ENCODE results near the gene IKZF1.
A peak's percentile ranks its signal among the peaks of the same experiment; 100 is the strongest.

Gene IKZF1

DNA sequence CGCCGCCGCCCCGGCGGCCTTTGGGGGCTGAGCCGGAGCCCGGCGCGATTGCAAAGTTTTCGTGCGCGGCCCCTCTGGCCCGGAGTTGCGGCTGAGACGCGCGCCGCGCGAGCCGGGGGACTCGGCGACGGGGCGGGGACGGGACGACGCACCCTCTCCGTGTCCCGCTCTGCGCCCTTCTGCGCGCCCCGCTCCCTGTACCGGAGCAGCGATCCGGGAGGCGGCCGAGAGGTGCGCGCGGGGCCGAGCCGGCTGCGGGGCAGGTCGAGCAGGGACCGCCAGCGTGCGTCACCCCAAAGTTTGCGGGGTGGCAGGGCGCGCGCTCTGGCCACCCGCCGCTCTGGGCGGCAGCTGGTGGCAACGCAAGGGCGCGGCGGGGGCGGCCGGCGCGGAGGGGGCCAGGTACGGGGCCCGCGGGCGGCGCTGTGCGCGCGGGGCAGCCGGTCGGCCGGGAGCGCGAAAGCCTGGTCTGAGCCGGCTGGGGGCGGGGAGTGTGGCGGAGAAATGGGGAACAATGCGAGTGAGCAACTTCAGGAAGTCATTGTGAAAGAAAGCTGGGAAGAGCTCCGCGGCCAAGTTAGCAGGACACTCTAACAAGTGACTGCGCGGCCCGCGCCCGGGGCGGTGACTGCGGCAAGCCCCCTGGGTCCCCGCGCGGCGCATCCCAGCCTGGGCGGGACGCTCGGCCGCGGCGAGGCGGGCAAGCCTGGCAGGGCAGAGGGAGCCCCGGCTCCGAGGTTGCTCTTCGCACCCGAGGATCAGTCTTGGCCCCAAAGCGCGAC is at the start of gene IKZF1:
Gene IKZF1, plus strand, starts transcription at position 588 of the 782 bp plus-strand sequence. CDS start 14,346 bp downstream, outside the sequence.
- H3K4me3 ChIP-seq (ENCODE audit: low read depth, low read length), result peak within 1 kb of the TSS; percentile 46
- no peak for DNase-seq (ENCODE audit: low read depth)
- TF ChIP-seq, protein P1, sequence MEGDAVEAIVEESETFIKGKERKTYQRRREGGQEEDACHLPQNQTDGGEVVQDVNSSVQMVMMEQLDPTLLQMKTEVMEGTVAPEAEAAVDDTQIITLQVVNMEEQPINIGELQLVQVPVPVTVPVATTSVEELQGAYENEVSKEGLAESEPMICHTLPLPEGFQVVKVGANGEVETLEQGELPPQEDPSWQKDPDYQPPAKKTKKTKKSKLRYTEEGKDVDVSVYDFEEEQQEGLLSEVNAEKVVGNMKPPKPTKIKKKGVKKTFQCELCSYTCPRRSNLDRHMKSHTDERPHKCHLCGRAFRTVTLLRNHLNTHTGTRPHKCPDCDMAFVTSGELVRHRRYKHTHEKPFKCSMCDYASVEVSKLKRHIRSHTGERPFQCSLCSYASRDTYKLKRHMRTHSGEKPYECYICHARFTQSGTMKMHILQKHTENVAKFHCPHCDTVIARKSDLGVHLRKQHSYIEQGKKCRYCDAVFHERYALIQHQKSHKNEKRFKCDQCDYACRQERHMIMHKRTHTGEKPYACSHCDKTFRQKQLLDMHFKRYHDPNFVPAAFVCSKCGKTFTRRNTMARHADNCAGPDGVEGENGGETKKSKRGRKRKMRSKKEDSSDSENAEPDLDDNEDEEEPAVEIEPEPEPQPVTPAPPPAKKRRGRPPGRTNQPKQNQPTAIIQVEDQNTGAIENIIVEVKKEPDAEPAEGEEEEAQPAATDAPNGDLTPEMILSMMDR (conservative IDR thresholded peaks at IDR 0.05; ENCODE audit: low read depth, low read length), result no peak

GRCh38 chr7:50261593-50261992 is 42.9 kb upstream of the IKZF1 start:
- no peak for DNase-seq (ENCODE audit: low read depth)
- TF ChIP-seq, protein P1 (conservative IDR thresholded peaks at IDR 0.05; ENCODE audit: low read depth, low read length), result no peak
- H3K4me3 ChIP-seq (ENCODE audit: low read depth, low read length), result no peak overlapping the region

DNA sequence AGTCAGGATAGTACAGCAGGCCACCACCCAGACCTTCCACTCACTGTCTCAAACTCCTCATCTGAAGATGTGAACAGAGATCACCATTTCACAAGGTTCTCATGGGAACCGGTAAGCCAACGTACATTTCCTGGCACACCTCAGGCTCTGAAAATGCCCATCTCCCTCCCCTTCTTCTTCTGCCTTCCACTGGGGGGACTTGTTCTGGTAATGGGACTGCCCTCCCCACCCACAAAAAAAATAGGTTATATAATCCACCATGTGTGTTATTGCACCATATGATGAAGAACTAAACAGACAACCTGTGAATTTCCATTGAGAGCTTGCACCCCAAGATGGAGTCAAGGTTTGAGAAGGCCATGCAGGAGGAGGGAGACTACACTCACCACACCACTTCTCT is 42.1 kb upstream of the IKZF1 start:
- TF ChIP-seq, protein P1 (conservative IDR thresholded peaks at IDR 0.05; ENCODE audit: low read depth, low read length), result no peak
- H3K4me3 ChIP-seq (ENCODE audit: low read depth, low read length), result no peak overlapping the region
- DNase-seq (ENCODE audit: low read depth), result no peak

DNA sequence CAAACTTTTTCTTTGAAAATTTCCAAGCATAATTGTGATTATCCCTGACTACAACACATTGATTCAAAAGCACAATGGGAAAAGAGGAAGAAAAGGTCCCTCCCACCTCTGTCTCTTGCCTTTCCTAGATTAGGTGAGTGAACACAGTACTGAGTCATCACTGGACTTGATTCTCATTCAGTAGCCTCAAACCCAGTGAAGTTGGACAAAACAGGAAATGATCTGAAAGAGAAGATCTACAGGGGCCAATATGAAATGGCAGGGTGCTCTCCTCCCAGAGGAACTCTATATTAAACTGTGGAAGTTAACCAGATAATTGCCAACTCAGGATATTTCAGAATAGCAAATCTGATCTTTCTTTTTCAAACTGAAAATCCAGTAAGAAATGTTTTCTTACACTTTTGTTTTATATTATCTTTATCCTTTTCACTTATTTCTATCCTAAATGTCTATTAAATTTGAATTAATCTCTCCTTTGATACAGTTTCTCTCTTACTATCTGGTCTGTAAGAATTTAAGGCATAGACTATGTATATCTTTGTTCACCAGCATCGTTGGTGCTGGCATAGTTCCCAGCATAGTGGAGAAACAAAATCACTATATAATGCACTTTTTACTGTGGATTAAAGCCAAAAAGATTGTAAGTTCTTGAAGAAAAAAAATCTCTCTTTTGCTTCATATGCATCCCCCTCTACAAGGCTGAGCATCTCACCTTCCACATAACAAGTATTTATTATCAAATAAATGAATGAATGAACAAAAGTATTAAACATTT is 41.4 kb upstream of the IKZF1 start:
- TF ChIP-seq, protein P1 (conservative IDR thresholded peaks at IDR 0.05; ENCODE audit: low read depth, low read length), result no peak
- H3K4me3 ChIP-seq (ENCODE audit: low read depth, low read length), result no peak overlapping the region
- no peak for DNase-seq (ENCODE audit: low read depth)

DNA sequence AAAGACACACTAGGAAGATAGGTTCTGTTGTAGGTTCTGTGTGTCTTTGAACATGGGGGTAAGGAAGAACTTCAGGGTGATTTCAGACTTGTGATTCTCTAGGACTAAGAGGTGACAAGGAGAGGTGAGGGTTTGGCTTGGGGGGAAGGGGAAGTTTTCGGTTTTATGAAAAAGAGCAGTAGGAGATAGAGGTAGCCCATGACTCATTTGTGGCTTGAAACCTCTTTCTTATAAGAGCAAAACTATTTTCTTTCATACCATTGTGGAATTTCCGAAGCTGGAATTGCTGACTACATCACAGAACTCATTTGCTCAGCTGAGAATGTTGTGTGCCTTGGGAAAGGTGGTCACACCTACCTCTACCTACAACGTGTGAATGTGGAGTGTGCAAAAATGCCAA is 39.6 kb upstream of the IKZF1 start:
- TF ChIP-seq, protein P1 (conservative IDR thresholded peaks at IDR 0.05; ENCODE audit: low read depth, low read length), result no peak
- H3K4me3 ChIP-seq (ENCODE audit: low read depth, low read length), result no peak overlapping the region
- DNase-seq (ENCODE audit: low read depth), result no peak

DNA sequence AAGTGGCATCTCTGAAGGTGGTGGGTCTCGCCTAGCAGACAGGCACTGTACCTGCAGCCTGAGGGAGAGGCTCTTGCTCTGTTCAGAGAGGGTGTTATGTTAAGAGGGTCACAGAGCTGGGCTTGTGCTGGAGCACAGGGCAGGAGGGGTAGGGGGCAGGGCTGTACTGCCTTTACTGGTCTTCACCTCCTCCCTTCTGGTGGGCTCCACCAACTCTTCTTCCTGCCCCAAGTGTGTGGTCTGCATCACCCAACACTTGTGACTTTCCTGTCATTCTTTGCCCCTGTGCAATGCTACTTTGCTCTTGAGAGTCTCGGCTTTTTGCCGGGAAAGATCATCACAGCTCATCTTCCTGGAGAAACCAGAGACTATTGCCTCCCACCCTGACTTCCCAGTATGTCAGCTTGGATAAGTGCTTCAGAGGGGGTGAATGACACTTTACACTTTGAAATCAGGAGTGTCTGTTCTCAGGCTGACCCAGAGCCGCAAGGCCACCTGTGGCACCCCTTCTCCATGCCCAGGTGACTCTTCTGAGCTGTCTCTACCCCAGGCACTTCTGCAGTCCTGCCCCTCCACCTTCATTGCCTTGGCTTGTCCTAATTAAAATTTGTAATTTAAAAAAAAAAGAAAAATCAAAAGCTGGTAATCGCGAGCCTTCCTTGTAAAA is 38.4 kb upstream of the IKZF1 start:
- no peak for DNase-seq (ENCODE audit: low read depth)
- no peak overlapping the region for H3K4me3 ChIP-seq (ENCODE audit: low read depth, low read length)
- TF ChIP-seq, protein P1 (conservative IDR thresholded peaks at IDR 0.05; ENCODE audit: low read depth, low read length), result no peak

Measured in choroid plexus epithelial cell (primary cell).